Measurements from ENCODE around the gene MRPS24. TPM values are rescaled to one million over a fixed set of nuclear protein-coding genes. Genes with fewer than 3 reads are reported as not detected.

Gene MRPS24
- total RNA-seq, 1 experiment from 2014 or later = 116 TPM

GRCh38 chr7:43847496-43847895, 21.8 kb downstream of the MRPS24 start:
- no peaks in the 10 kb centered on the region for H3K4me1 ChIP-seq (ENCODE audit: insufficient read depth, low read length)
- H3K79me1 ChIP-seq (ENCODE audit: insufficient read depth, low read depth, low read length, poor library complexity, severe bottlenecking) = no peaks in the 10 kb centered on the region
- no peaks in the 10 kb centered on the region for H3K23me2 ChIP-seq (ENCODE audit: insufficient read length, low read depth, low read length, poor library complexity, severe bottlenecking)
- H3K4me3 Mint-ChIP-seq = no peak overlapping the region
- no peaks in the 10 kb centered on the region for H3K9me3 ChIP-seq (ENCODE audit: control insufficient read depth, low read depth, low read length)
- no peaks in the 10 kb centered on the region for H3K79me2 ChIP-seq (ENCODE audit: insufficient read depth, low read length)
- H4K5ac ChIP-seq (ENCODE audit: insufficient read length, low read depth, low read length) = no peak overlapping the region
- H2BK12ac ChIP-seq (ENCODE audit: insufficient read length, low read depth, low read length) = no peak overlapping the region
- no peak for DNase-seq
- no peak for TF ChIP-seq CTCF (conservative IDR thresholded peaks at IDR 0.05)
- peaks cover 11 to 12% of the 10 kb centered on the region in 2 experiments for H3K4me1 Mint-ChIP-seq
- no peak overlapping the region for H3K18ac ChIP-seq (ENCODE audit: insufficient read length, low read depth, low read length)
- no peak overlapping the region for H4K8ac ChIP-seq (replicated peaks; ENCODE audit: insufficient read length, low read depth, low read length)
- no peaks in the 10 kb centered on the region for H3K27me3 ChIP-seq (ENCODE audit: insufficient read depth, low read length)
- H3K9ac ChIP-seq (ENCODE audit: extremely low read depth, insufficient read length, low read length) = no peak overlapping the region
- no CpG with 5 or more reads among the region's 4 CpGs for WGBS (ENCODE audit: extremely low coverage, insufficient read length, low lambda C conversion rate)
- no peak overlapping the region for H3K27ac Mint-ChIP-seq
- no peaks in the 10 kb centered on the region; a peak in 2 of 5 replicates for H3K9me3 Mint-ChIP-seq
- no peak overlapping the region for H2BK20ac ChIP-seq (ENCODE audit: low read depth, low read length, poor library complexity, severe bottlenecking)
- no peaks in the 10 kb centered on the region for H4K20me1 ChIP-seq (ENCODE audit: control insufficient read depth, insufficient read depth, insufficient read length)
- no peak overlapping the region for H3T11ph ChIP-seq (ENCODE audit: low read length)
- no peaks in the 10 kb centered on the region for H3K27me3 Mint-ChIP-seq (ENCODE audit: low read depth)
- no peak overlapping the region for H4K91ac ChIP-seq (ENCODE audit: insufficient read length, low read depth, low read length)
- H3K36me3 Mint-ChIP-seq (ENCODE audit: insufficient read depth in 1 of 3, low read depth in 3 of 3) = no peaks in the 10 kb centered on the region; a peak in 2 of 7 replicates
- H3K23ac ChIP-seq (ENCODE audit: insufficient read length, low read depth, low read length) = no peak overlapping the region
- H3K14ac ChIP-seq (ENCODE audit: insufficient read depth, low read length) = no peak overlapping the region
- H2BK5ac ChIP-seq (ENCODE audit: insufficient read length, low read length) = no peak overlapping the region
- H3K56ac ChIP-seq (ENCODE audit: insufficient read length, low read depth, low read length) = no peak overlapping the region
- no peak overlapping the region for H2AFZ ChIP-seq (ENCODE audit: low read length)
- no peak overlapping the region for H3K27ac ChIP-seq (ENCODE audit: insufficient read length, low read depth, low read length)
- no peak overlapping the region for H2BK15ac ChIP-seq (ENCODE audit: low read depth, low read length)
- no peak overlapping the region for H3K4ac ChIP-seq (ENCODE audit: low read depth, low read length)
- no peak overlapping the region for H2AK5ac ChIP-seq (ENCODE audit: insufficient read length, low read length)
- H2BK120ac ChIP-seq (ENCODE audit: low read depth, low read length, poor library complexity, severe bottlenecking) = no peak overlapping the region
- H3K4me2 ChIP-seq (ENCODE audit: insufficient read depth, insufficient read length, low read length) = no peak overlapping the region
